K562 (cell line): ENCODE measurements around the gene FAM117A. TPM values are rescaled to one million over a fixed set of nuclear protein-coding genes. Genes with fewer than 3 reads are reported as not detected.

Source experiments
- C11orf30 ChIP-seq: fragments of 450-650 bp; IDR thresholded peaks from 2 replicates; pipeline ENCODE4 v1.6.1; 2016; ENCODE audit warnings: low read depth, mild to moderate bottlenecking
- CAMTA2 ChIP-seq: fragments of 250-450 bp; sonication (Bioruptor Pico); conservative IDR thresholded peaks from 2 replicates; pipeline ENCODE4 v1.5.1; 2022
- CBX3 ChIP-seq, 2 experiments: IDR thresholded peaks; 1 replicate in 1 of 2; 2 replicates in 1 of 2; pipeline ENCODE4 v1.6.1; 2012; ENCODE audit warnings: inconsistent platforms in 2 of 2, low read length in 2 of 2, borderline replicate concordance in 1 of 2, control low read depth in 1 of 2
- CCAR2 ChIP-seq: fragments of 200-400 bp; formaldehyde crosslinking; IDR thresholded peaks from 2 replicates; pipeline ENCODE4 v1.6.1; 2017; ENCODE audit warnings: mild to moderate bottlenecking, low read depth, low read length
- CEBPB ChIP-seq: fragments of 450-650 bp; IDR thresholded peaks from 2 replicates; pipeline ENCODE4 v1.6.1; 2016; ENCODE audit warnings: missing genetic modification characterization, missing compliant biosample characterization
- CTCF ChIP-seq, 3 experiments: IDR thresholded peaks in 2 of 3; conservative IDR thresholded peaks in 1 of 3; 2 replicates each; pipeline ENCODE4 v1.5.1; 2011 to 2012; ENCODE audit warnings: low read length in 3 of 3, mild to moderate bottlenecking in 3 of 3, control low read depth in 2 of 3, improper control_type of control experiment in 1 of 3, inconsistent platforms in 1 of 3, low read depth in 1 of 3, mixed read lengths in 1 of 3, moderate library complexity in 1 of 3; ENCODE audit not compliant: insufficient read depth in 2 of 3
- ELK1 ChIP-seq: sonication (generic); formaldehyde crosslinking; IDR thresholded peaks from 2 replicates; pipeline ENCODE4 v1.8.1; 2022; ENCODE audit warnings: missing genetic modification reagents
- FOXM1 ChIP-seq, 2 experiments: fragments of 450-650 bp in 1 of 2; sonication (generic) in 1 of 2; formaldehyde crosslinking in 1 of 2; IDR thresholded peaks; 2 replicates each; pipeline versions ENCODE4 v1.6.1 to v1.9.0; 2017 to 2022; ENCODE audit warnings: low read depth in 2 of 2, mild to moderate bottlenecking in 2 of 2, missing genetic modification reagents in 1 of 2, moderate library complexity in 1 of 2
- HNRNPL ChIP-seq: fragments of 200-400 bp; formaldehyde crosslinking; IDR thresholded peaks from 2 replicates; pipeline ENCODE4 v1.6.1; 2017; ENCODE audit warnings: low read depth, mild to moderate bottlenecking, low read length
- KAT7 ChIP-seq: sonication (generic); formaldehyde crosslinking; IDR thresholded peaks from 2 replicates; pipeline ENCODE4 v1.8.0; 2022; ENCODE audit warnings: missing genetic modification reagents, mild to moderate bottlenecking, borderline replicate concordance
- MNT ChIP-seq, 2 experiments: fragments of 450-650 bp; conservative IDR thresholded peaks; 2 replicates each; pipeline ENCODE4 v1.6.1; 2017; ENCODE audit warnings: mild to moderate bottlenecking in 2 of 2, moderate library complexity in 2 of 2
- POLR2B ChIP-seq: fragments of 450-650 bp; IDR thresholded peaks from 2 replicates; pipeline ENCODE4 v1.6.1; 2018; ENCODE audit warnings: low read depth; ENCODE audit not compliant: partially characterized antibody
- POU5F1 ChIP-seq: fragments of 150-350 bp; IDR thresholded peaks from 2 replicates; pipeline ENCODE4 v1.6.1; 2014; ENCODE audit warnings: borderline replicate concordance, low read length, low read depth, mild to moderate bottlenecking; ENCODE audit not compliant: partially characterized antibody
- SAP30 ChIP-seq: fragments of 200-600 bp; sonication (generic); IDR thresholded peaks from 2 replicates; pipeline ENCODE4 v1.6.1; 2012; ENCODE audit warnings: borderline replicate concordance, low read depth, mild to moderate bottlenecking, moderate library complexity, low read length, control low read depth, inconsistent platforms; ENCODE audit not compliant: insufficient read depth, poor library complexity, severe bottlenecking
- TAF7 ChIP-seq: fragments of 450-650 bp; IDR thresholded peaks from 2 replicates; pipeline ENCODE4 v1.6.1; 2016; ENCODE audit warnings: missing genetic modification characterization, missing compliant biosample characterization
- USF1 ChIP-seq: sonication (generic); formaldehyde crosslinking; IDR thresholded peaks from 2 replicates; pipeline ENCODE4 v1.9.0; 2022; ENCODE audit warnings: mild to moderate bottlenecking, missing genetic modification reagents
- ZBED1 ChIP-seq: IDR thresholded peaks from 2 replicates; pipeline ENCODE4 v1.6.1; 2014
- ZNF133 ChIP-seq: fragments of 250-450 bp; sonication (Bioruptor Pico); IDR thresholded peaks from 2 replicates; pipeline ENCODE4 v1.4.0; 2020; ENCODE audit warnings: mild to moderate bottlenecking
- ZNF197 ChIP-seq: fragments of 200-800 bp; sonication (Bioruptor generic); IDR thresholded peaks from 2 replicates; pipeline ENCODE4 v1.6.1; 2016; ENCODE audit warnings: low read depth, missing genetic modification characterization, missing compliant biosample characterization
- ZZZ3 ChIP-seq: fragments of 450-650 bp; IDR thresholded peaks from 2 replicates; pipeline ENCODE4 v1.6.1; 2016; ENCODE audit warnings: antibody characterized with exemption, mild to moderate bottlenecking, moderate library complexity
- polyA plus RNA-seq, 8 experiments: library from polyadenylated mRNA; depleted of rRNA in 4 of 8; stranded (reverse) in 5 of 8; unstranded in 3 of 8; fragments of >200 nt; fragmentation: Nextera tagmentation in 2 of 8; fragmentation: Illumina TruSeq in 1 of 8; extraction: Ambion mirVana in 2 of 8; extraction: Trizol in 1 of 8; gene quantifications; 2 replicates each; pipeline versions ENCODE4 v1.2.1 to v1.2.3, GENCODE V29; 2011 to 2014; ENCODE audit warnings: inconsistent platforms in 1 of 8, missing spikeins in 1 of 8
- total RNA-seq, 7 experiments: library from RNA; depleted of rRNA in 6 of 7; stranded (reverse); fragments of >200 nt in 6 of 7; fragmentation: Illumina TruSeq in 2 of 7; extraction: Trizol in 2 of 7; gene quantifications; 2 replicates each; pipeline versions ENCODE4 v1.2.1 to v1.2.3, GENCODE V29; 2011 to 2021; ENCODE audit warnings: low replicate concordance in 1 of 7

FAM117A gene
- total and polyA plus RNA-seq, 9 of the 15 experiments (the other 6 are each of a cell fraction or from before 2014, with no cell fraction given), result 3.1 to 79.7 (median 36.6) TPM

GRCh38 chr17:49707608-49708514, 56.1 kb downstream of the FAM117A start, which contains the start of gene SLC35B1 (continued):
- TF ChIP-seq USF1 (CRISPR knock-in tag) (no peak; the same call in 1 of the 2 replicates), POLR2B (no peak), CEBPB (no peak), CCAR2 (no peak), ZZZ3 (no peak; the same call in 1 of the 2 replicates), CTCF (IDR thresholded peaks at IDR 0.05 in 2 of 3, conservative IDR thresholded peaks at IDR 0.05 in 1 of 3; ENCODE audit: insufficient read depth in 2 of 3, low read depth in 1 of 3, low read length in 3 of 3) (peak; percentile 96 to 99 (median 96)), ZBED1 (peak; percentile 70; the same call in 1 of the 2 replicates), MNT (conservative IDR thresholded peaks at IDR 0.05) (peak; percentile 93 to 96), CAMTA2 (CRISPR knock-in tag) (no peak), KAT7 (no peak; the same call in 1 of the 2 replicates), SAP30 (peak; percentile 90), HNRNPL (no peak), CBX3 (IDR thresholded peaks at IDR 0.05; ENCODE audit: borderline replicate concordance in 1 of 2, low read length in 2 of 2) (peak in 1 of 2 experiments; percentile 96; a peak in 2 of 3 replicates), C11orf30 (peak; percentile 100), FOXM1 (IDR thresholded peaks at IDR 0.05; ENCODE audit: low read depth) (peak; percentile 95), FOXM1 (CRISPR knock-in tag; IDR thresholded peaks at IDR 0.05; ENCODE audit: low read depth) (no peak), ELK1 (CRISPR knock-in tag) (no peak), ZNF133 (CRISPR knock-in tag) (no peak), TAF7 (tag) (no peak), ZNF197 (CRISPR knock-in tag) (no peak), POU5F1 (no peak)
